NCI-H2196 treated with DMSO at 0.1 percent for 48 hours (cell line): Measurements from ENCODE around the gene METTL15.
"Not testable (repeated sequence)": the region's sequence is repeated elsewhere in the genome, so short reads cannot be mapped to it uniquely, and the experiment has no call there.

ENCODE experiments used
- DNase-seq: peaks from one replicate; lab custom pipeline; 2025; ENCODE audit not compliant: unreplicated experiment; lab: John Stamatoyannopoulos, UW

METTL15 gene, protein sequence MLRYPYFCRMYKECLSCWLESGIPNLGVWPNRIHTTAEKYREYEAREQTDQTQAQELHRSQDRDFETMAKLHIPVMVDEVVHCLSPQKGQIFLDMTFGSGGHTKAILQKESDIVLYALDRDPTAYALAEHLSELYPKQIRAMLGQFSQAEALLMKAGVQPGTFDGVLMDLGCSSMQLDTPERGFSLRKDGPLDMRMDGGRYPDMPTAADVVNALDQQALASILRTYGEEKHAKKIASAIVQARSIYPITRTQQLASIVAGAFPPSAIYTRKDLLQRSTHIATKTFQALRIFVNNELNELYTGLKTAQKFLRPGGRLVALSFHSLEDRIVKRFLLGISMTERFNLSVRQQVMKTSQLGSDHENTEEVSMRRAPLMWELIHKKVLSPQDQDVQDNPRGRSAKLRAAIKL

DNA sequence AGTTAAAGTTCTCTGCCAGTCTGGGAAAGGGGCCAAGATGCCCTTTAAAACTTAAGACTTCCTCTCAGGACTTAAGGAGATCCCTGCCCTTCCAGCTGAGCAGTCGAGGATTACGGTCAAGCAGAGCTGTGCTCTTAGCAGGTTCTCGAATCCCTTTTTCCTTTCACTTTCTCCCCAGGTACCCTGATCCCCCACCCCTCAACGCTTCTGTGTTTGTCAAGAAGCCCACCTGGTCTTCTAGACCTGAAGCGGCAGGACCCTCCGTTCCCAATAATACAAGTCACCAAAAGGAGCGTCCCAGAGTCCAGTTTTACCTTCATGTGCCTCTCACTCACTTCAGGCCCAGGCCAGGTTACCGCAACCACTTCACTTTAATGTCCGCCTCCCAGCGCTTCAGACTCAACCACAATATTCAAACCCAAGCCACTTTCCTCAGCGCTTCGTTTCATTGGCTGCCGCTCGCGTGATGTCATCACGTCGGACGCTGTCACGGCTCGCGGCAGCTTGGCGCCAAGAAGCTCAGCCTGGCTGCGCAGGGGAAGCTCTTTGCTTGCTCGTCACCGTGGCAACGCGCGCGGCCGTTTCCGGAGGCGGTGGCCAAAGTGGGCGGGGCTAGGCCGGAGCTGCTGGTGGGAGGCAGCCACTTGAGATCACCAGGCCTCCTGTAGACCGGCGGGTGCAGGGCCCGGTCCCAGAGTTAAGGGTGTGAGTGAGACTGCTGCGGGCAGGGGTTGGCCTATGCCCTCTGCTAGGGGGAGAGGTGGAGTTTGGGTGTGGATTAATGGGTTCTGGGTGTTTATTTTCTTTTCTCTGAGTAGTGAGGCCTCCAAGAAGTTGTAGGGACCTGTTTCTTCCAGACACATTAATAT, at the start of gene METTL15, which contains the start of gene KIF18A:
Gene METTL15 (plus strand): TSS at position 639 of the 869 bp plus-strand sequence. CDS start 4,947 bp downstream, outside the sequence.
Gene KIF18A (minus strand): TSS at position 407 of the 869 bp plus-strand sequence. CDS start 10,209 bp downstream, outside the sequence.
- DNase-seq = peak; percentile 95

DNA sequence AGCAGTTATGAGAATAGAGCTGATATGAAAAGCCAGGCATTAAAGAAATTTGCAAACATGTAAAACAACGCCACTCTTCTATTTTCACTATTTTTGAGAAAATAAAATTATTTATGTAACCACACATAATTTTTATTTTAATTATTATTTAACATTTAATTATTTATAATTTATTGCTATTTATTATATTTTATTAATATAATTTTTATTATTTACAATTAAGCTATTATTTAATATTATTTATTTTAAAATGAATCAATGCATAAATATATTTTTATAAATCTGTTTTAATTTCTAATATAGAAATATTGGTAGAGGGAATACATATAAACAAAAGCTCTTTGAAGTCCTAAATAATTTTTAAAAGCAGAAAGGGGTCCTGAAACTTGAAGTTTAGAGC, 36.9 kb upstream of the METTL15 start:
- no peak for DNase-seq

DNA sequence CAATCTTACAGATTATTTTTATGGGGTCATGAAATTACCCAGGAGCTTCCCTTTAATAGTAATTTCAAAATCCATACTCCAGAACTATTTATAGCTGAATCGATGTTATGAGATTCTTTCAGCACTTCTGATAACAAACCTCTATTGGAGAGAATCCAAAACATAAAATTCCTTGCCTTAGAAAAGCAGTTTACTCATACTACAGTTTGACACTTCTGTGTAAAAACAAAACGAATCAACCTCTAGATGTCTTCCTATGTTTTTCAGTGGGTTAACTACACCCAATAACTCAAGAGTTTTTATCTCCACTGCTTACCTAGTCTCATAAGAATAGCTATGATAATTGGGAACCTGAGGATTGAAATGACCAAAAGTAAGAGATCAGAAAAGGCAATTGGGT, 35.9 kb upstream of the METTL15 start:
- DNase-seq = no peak

DNA sequence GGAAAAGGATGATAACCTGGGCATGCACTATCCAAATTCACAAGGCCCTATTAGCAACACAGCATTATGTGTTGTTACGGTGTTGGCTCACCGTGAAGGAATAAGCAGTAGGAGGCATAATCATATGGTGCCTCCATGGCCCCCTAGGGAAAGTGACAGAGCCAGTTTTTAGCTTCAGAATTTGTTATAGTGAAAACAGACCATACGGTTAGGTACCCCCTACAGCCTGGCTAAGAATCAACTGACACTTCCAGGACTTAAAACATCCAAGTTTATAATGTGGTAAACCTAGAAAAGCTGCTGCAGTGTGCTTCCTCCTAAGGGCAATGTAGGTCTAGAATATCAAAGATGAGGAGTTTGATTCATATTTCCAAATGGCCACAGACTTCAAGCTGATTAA, 30.7 kb upstream of the METTL15 start:
- no peak for DNase-seq

DNA sequence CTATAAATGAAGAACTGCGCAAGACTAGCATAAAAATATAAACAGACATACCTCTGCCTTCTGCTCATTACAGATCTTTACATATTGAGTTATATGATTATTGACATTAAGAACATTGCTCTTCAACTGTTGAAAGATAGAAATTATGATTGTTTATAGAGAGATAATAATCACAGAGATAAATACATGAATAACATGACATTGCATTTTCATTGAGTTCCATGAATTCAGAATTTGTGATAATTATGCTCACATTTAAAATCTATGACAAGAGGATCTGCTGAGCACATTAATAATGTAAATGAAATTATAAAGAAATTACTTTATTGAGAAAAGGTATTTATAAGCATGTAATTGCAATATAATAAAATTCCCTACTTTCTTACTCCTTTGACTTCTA, 25.1 kb upstream of the METTL15 start:
- no peak for DNase-seq

DNA sequence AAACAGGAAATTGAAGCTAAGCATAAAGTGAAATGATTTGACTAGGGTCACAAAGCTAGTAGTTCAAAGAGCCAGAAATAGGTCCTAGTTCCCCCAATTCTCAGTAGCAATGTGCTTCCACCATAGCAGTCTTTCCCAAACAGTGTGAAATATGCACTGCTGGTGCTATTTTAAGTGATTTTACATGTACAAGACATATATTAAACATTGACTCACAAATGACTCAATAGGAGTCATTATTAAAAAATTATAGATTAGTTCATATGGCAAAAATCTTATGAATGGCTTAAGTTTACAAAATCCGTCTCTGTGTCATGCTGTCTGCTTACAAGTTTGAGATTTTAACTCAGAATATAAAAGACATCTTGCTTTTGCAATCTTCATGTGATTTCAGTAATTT, 21.6 kb upstream of the METTL15 start:
- no peak for DNase-seq

DNA sequence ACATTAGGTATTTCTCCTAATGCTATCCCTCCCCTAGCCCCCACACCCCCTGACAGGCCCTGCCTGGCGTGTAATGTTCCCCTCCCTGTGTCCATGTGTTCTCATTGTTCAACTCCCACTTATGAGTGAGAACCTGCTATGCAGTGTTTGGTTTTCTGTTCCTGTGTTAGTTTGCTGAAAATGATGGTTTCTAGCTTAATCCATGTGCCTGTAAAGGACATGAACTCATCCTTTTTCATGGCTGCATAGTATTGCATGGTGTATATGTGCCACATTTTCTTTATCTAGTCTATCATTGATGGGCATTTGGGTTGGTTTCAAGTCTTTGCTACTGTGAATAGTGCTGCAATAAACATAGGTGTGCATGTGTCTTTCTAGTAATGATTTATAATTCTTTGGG, 21.0 kb upstream of the METTL15 start:
- DNase-seq = not testable (repeated sequence)

DNA sequence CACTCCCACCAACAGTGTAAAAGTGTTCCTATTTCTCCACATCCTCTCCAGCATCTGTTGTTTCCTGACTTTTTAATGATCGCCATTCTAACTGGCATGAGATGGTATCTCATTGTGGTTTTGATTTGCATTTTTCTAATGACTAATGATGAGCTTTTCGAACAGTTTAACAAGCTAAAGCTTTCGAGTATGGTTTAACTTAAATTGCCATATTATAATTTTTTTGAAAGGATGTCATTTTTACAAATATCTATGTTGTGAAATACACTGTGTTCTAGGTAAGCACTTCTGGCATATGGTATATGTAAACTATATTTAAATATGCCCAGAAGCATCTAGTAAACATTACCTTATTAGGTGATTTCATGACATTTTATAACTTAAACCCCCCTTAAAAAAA, 20.5 kb upstream of the METTL15 start:
- not testable (repeated sequence) for DNase-seq

DNA sequence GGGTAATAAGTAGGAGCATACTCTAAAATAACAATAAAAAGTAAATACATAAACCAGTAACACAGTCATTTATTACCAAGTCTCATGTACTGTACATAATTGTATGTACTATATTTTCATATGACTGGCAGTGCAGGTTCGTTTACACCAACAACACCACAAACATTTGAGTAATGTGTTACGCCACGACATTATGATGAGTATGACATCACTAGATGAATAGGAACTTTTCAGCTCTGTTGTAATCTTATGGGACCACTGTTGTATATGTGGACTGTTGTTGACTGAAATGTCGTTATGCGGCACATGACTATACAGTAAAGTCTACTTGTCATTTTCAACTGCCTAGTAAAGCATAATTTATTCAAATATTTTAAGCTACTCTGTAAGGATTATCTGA, 18.8 kb upstream of the METTL15 start:
- no peak for DNase-seq

DNA sequence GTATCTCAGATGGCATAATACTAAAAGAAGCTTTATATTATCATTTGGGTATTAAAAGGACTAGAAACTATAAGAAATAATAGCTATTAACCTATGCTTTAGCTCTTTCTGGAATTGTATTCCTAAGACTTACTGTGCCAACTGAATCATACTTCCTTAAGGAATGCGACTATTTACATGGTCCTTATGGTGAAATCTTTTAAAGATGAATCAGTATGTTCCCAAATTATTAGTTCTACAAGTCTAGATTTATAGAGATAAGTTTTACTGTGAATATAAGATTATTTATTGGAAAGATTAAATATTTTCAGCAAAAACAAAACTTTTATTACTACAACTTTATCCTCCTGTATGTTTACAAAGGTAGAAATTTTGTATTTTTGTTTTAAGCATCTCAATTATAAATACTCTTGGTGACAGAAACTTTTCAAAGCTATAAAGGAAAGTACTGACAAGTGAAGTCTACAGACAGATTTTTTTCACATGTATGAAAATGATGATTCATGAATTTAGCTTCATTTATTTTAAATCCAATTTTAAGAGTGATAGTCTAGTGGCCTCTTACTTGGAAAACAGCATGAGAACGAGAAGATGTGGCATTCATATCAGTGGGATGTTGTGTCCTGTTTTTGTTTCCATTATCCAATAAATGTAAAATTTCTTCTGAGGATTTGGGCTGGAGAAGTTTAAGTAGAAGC, 18.0 kb upstream of the METTL15 start:
- no peak for DNase-seq

DNA sequence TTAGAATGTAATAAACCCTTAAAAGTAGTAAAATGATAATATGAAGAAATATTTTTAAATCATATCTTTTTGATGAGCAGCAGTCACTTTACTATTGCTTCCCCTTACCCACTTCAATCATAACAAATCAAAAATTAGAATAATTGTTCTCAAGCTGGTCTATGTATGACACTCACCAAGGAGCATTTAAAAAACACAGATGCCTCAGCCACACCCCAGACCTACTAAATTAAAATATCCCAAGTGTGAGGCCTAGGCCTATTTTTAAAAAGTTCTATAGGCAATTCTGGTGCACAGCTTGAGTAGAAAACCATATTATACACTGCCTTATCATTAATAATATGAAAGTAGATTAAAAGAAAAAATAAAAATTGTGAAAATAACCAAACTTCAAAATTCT, 15.4 kb upstream of the METTL15 start:
- no peak for DNase-seq

DNA sequence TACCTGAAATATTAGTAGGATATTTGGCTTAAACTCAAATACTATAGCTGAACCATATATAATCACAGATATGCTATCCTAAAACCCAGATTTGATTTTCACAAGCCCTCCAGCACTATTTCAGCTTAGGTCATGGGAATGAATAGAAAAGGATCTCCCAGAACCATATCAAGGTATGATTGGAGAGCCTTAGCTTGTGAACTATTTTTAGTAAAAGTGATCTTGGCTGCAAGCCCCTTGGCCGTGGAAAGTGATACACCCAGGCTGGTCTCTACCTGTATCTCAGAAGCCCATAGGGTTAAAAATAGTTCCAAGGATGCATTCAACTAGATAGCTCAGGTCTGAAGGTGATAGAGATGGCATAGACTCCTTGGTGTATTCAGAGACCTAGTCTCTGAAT, 9.9 kb upstream of the METTL15 start:
- DNase-seq = no peak

DNA sequence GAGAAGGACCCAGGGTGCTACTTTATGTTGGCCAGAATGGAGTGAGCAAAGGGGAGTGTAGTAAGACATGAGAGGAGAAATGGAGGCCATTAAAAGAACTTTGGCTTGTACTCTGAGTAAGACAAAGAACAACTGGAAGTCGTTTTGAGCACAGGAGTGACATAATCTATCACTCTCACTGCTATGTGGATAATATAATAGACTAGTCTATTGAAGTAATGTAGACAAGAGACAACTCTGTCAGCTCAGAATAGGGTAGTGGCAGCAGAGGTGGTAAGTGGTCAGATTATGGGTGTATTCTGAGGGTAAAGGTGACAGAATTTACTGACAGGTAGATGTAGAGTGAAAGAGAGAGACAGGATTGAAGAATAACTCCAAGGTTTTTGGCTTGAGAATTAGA, 8.5 kb upstream of the METTL15 start:
- DNase-seq = no peak

DNA sequence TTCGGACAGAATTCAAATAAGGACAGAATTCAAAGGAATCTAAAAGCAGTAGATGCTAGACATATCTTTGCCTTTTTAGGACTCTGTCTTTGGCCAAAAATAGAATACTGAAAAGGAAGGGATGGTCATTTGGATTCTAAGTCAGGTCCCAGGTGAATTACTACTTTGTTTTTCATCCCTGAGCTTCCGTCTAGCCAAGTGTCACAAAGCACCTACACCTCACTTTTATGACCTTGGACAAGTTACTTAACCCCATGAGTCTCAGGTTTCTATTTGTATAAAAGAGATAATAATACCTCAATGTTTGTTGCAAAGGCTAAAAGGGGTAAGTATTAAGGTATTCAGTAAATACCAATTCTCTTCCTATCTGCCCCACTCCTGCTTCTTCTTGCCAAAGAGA, 7.5 kb upstream of the METTL15 start:
- no peak for DNase-seq

DNA sequence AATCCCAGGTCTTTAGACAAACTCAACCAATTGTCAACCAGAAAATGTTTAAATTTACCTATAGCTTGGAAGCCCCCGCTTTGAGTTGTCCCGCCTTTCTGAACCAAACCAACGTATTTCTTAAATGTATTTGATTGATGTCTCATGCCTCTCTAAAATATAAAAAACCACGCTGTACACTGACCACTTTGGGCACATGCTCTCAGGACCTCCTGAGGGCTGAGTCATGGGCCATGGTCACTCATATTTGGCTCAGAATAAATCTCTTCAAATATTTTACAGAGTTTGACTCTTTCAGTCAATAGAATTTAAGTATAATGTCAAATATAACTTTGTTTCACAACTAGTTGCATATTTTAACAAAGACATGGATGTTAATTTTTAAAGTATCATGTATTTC, 5.9 kb upstream of the METTL15 start:
- DNase-seq = not testable (repeated sequence)

DNA sequence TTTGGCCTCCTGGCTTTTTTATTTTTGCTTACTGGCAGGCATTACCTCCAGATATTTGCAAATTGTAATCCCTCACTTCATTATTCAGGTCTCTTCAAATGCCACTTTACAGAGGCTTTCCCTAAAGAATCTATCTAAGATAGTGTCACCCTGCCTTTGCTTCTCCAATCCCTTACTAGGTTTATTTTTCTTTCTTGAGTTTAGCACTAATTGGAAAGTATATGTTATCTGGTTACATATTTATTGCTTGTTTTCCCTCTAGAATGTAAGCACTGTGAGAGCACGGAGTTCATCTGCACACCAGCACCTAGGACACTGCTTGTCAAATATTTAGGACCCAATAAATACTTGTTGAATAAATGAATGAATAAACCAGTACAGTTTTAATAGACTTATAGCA, 3.8 kb upstream of the METTL15 start:
- no peak for DNase-seq

DNA sequence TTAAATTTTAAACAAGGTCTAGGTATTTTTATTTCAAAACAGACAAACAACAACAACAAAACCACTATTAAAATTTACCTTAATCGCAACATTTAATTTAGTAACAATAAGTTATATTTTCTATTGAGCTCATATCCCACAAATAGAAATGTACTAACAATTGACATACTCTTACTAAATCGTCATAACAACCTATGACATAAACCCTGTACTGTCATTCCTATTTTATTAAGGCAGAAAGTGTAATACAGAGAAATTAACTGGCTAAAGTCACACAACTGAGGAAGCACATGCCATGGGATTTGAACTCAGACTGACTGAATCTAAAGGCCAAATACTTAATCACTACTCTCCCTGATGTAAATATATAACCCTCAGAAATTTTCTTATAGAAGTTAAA, 3.2 kb upstream of the METTL15 start:
- DNase-seq = no peak

DNA sequence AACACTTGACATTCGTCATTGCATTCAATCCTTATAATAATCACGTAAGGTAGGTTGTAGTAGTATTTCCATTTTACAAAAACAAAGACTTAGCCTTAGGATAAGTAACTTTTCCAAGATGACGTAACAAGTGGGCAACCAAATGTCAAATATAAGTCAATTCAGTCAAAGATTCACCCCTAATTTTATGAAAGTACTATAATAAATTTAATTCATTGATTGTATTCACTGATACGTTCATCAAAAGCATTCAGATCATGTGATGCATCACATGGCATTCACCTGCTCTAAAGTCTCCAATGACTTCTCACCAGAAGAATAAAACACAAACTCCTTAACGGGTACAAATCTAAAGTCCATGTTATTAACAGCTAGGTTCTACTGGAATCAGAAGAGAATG, 2.3 kb upstream of the METTL15 start:
- DNase-seq = no peak

DNA sequence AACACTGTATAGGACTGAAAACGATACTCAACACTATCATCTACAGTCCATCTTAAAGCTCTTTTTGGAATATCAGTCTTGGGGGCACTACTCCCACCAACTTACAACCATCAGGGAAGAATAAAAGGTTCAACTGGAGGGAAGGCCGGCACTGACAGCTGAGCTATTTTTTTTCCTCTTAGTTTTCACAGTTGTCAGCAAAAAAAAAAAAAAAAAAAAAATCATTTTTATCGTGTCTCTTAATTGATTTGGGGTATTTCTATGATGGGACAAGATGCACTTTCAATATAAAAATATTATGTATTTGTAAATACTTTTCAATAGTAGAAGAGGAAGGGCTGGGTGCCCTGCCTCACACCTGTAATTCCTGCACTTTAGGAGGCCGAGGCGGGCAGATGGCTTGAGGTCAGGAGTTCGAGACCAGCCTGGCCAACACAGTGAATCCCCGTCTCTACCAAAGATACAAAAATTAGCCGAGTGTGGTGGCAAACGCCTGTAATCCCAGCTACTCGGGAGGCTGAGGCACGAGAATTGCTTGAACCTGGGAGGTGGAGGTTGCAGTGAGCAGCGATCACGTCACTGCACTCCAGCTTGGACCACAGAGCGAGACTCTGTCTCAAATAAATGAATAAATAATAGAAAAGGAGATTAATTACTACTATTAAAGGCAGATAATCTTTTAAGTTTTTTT, 1.7 kb upstream of the METTL15 start:
- no peak for DNase-seq

DNA sequence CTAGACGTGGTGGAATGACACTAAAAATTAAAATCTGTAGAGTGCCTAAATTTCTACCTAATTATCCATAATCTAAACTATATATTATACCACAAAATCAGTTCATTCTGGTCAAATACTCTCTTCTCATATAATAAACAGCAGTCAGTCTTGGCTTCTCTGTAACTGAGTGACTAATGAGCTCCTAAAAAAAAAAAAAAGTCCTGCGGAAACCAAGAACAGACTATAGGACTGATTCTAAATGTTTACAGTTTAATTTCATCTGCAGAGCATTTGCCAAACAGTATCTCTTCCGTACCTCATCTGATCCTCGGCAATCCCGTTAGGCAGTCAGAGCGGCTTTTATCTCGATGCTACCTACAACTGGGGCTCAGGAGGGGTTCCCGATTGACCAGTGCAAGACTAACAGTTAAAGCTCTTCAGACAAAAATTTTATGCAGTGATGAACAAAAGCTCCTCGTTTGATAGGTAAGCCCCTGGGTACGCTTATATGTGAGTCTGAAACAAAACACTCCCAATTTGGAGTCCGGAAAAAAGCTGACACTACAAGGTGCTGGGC, 918 bp upstream of the METTL15 start:
- DNase-seq = no peak

DNA sequence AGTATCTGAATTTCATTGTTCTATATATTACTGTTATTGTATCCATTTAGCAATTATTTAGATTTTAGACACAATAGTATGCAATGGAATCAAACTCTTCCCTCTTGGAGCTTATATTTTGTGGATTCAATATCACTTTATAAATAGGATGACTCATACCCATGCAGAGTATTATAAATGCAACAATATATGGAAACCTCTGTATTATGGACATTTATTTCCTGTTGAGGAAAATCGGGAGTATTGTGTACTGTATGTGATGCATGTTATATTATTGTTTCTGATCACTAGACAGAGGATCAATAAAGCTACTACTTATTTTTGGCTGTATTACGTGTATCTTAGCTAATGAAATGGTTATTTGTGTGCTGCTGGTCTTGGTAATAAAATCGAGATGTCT, 770 bp downstream of the METTL15 start:
- DNase-seq = no peak
